GM19239 (cell line): Measurements from ENCODE around the gene CMSS1.
"Not testable (repeated sequence)": the region's sequence is repeated elsewhere in the genome, so short reads cannot be mapped to it uniquely, and the experiment has no call there.

Experiments
- DNase-seq: peaks from one replicate; pipeline ENCODE4 v3.0.0; 2011; ENCODE audit warnings: low spot score; ENCODE audit not compliant: insufficient read length
- FAIRE-seq: peaks from 2 replicates; lab custom pipeline; 2011; peaks lifted over from hg19 to GRCh38; lab: Jason Lieb, UNC

CMSS1 gene

GRCh38 chr3:99810403-99810802 lies 7.3 kb upstream of the CMSS1 start:
- DNase-seq: no peak
- no peak for FAIRE-seq

GRCh38 chr3:99817047-99817436 lies 620 bp upstream of the CMSS1 start:
- no peak for DNase-seq
- no peak for FAIRE-seq

GRCh38 chr3:99818818-99819217 lies 1.2 kb downstream of the CMSS1 start:
- no peak for DNase-seq
- no peak for FAIRE-seq

GRCh38 chr3:99823723-99824711 lies 6.4 kb downstream of the CMSS1 start:
- FAIRE-seq (no peak), DNase-seq (no peak)

- DNase-seq (no peak), FAIRE-seq (no peak)
These were observed 7.5 kb downstream of the CMSS1 start for GRCh38 chr3:99825004-99825640.

GRCh38 chr3:99829844-99830243 lies 12.2 kb downstream of the CMSS1 start:
- DNase-seq (no peak), FAIRE-seq (no peak)

GRCh38 chr3:99833617-99834205 lies 16.0 kb downstream of the CMSS1 start:
- FAIRE-seq (no peak), DNase-seq (no peak)

GRCh38 chr3:99834211-99834957 lies 16.7 kb downstream of the CMSS1 start:
- no peak for DNase-seq
- no peak for FAIRE-seq

- FAIRE-seq (no peak), DNase-seq (no peak)
These were observed 19.0 kb downstream of the CMSS1 start for GRCh38 chr3:99836681-99837080.

- FAIRE-seq (no peak), DNase-seq (no peak)
These were observed 20.1 kb downstream of the CMSS1 start for GRCh38 chr3:99837715-99838114.

- DNase-seq (no peak), FAIRE-seq (no peak)
These were observed 21.1 kb downstream of the CMSS1 start for GRCh38 chr3:99838755-99839154.

GRCh38 chr3:99839613-99840012 lies 22.0 kb downstream of the CMSS1 start:
- DNase-seq: no peak
- FAIRE-seq: no peak

- FAIRE-seq: not testable (repeated sequence)
These were observed 24.3 kb downstream of the CMSS1 start for GRCh38 chr3:99841949-99842348.

GRCh38 chr3:99842826-99843589 lies 25.3 kb downstream of the CMSS1 start:
- DNase-seq (no peak), FAIRE-seq (peak; percentile 40)

More at GRCh38 chr3:99841949-99842348, 24.3 kb downstream of the CMSS1 start:
- DNase-seq: not testable (repeated sequence)

- no peak for FAIRE-seq
These were observed 26.1 kb downstream of the CMSS1 start for GRCh38 chr3:99843590-99844258.

GRCh38 chr3:99845331-99845730 lies 27.7 kb downstream of the CMSS1 start:
- no peak for FAIRE-seq

More at GRCh38 chr3:99843590-99844258, 26.1 kb downstream of the CMSS1 start:
- DNase-seq: no peak

GRCh38 chr3:99845999-99846398 lies 28.3 kb downstream of the CMSS1 start:
- no peak for FAIRE-seq

More at GRCh38 chr3:99845331-99845730, 27.7 kb downstream of the CMSS1 start:
- DNase-seq: no peak

GRCh38 chr3:99846477-99847160 lies 29.0 kb downstream of the CMSS1 start:
- FAIRE-seq (no peak), DNase-seq (no peak)

More at GRCh38 chr3:99845999-99846398, 28.3 kb downstream of the CMSS1 start:
- DNase-seq: no peak
